Endometrial microvascular endothelial cells (primary cell): Measurements from ENCODE around the gene TBPL2. TPM values are rescaled to one million over a fixed set of nuclear protein-coding genes. Genes with fewer than 3 reads are reported as not detected.

Experiments
- in situ Hi-C: cut with HindIII; loops from 2 replicates; pipeline ENCODE4 v1.10.0; 2017; ENCODE audit warnings: low sequenced_read_pairs, low pct_unique_long_range_greater_than_20kb; ENCODE audit errors: inconsistent ontology term
- total RNA-seq: library from RNA; depleted of rRNA; stranded (reverse); fragments of >200 nt; gene quantifications from one replicate; pipeline ENCODE4 v1.2.3, GENCODE V29; 2015; ENCODE audit errors: inconsistent ontology term

The TBPL2 gene
- total RNA-seq, 1 donor from 2014 or later, result not detected

- in situ Hi-C loops, result no loop called here
Measured at GRCh38 chr14:55374771-55375170, 65.6 kb downstream of the TBPL2 start.

DNA sequence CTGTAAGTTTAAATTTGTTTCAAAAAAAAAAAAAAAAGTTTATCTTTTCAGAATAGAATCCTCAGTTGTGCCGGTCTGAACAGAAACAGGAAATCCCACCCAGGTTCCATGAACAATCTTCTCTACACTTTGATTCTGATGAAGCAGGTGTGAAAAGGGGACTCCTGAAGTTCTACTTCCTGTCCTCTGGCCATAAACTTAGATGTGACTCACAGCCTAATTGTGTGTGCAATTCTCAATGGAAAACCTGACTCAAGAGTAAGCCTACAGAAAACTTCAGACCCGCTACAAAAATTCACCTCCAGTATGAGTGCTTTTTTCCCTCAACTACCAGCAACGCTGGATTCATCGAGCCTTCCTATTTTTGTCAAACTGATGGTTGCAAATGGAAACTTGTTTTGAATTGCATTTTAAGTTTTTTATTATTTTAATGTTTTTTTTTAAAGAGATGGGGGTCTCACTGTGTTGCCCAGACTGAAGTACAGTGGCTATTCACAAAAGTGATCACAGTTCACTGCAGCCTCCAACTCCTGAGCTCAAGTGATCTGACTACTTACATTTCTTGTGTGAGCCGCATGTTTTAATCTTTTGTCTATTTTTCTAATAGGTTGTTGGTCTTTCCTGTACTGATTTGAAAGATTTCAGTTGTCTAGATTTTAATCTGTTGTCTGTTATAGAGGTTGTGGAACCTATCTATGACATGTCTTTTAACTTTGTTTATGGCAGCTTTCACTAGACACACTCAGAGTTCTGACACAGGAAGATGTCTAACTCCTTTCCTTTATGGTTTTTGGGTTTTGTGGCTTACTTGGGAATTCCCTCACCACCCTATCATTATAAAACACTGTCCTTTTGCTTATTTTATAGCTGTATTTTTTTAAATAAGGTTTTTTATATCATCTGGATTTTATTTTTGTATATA, 66.4 kb downstream of the TBPL2 start:
- in situ Hi-C loops, result no loop called here

DNA sequence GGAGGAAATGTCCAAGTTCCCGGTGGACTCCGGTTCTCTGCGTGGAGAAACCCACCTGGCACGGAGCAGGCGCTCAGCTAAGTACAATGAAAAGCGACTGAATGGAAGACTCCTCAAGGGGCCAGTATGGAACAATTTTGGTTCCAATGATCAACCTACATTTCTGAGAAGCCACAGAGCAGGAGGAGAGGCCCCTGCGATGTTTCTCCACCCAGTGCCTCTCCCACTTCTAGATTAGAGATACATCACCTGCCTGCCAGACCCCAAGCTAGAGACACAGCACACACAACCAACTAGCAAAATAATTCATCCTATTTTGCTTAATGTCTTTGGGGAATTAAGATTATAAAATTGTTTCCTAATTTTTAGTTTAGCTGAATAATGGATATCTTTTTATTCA, 67.6 kb downstream of the TBPL2 start:
- in situ Hi-C loops, result no loop called here

DNA sequence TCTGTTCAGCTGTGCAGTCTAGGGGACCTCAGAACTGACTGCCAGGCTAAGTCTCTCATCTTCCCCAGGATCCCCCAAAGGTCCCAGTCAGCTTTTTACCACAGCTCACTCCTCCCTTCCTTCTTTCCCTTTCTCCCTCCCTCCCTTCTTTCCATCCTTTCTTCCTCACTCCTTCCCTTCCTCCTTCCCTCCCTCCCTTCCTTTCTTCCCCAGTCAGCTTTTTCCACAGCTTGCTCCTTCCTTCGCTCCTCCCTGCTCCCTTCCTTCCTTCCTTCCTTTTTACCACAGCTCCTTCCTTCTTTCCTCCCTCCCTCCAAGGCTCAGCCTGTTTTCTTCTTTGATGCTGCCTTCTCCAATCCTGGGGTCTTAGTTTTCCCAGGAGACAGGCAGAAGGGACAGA, 68.0 kb downstream of the TBPL2 start:
- in situ Hi-C loops, result no loop called here

DNA sequence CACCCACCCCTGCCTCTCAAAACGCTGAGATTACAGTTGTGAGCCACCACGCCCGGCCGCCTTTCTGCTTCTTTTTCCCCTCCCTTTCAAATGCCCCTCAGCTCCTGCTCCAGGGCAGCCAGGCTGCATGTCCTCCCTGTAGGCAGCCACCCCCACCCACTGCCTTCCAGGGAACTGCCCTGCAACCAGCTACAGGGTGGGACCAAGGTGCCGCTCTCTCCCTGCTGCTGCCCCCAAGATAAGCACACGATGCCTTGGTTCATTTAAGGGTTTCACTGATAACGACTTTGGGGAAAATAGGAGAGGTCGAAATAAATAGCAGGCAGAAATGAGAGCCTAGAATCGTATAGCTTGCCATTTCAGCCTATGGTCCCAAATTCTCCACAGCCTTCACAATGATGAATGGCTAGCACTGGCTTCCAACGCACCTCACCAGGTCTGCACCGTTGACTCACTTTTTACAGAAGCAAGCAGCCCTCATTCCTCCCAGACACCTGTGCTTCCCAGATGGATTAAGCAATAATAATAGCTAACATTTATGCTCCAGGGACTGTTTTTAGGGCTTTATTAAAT, 69.4 kb downstream of the TBPL2 start:
- in situ Hi-C loops, result no loop called here

GRCh38 chr14:55366271-55366670, 74.1 kb downstream of the TBPL2 start:
- in situ Hi-C loops, result no loop called here

Other genes starting within 250 kb of the TBPL2 start
- 62.4 TPM for gene DLGAP5, start 249.0 kb downstream of the TBPL2 start, total RNA-seq
- gene FBXO34, start 169.2 kb downstream of the TBPL2 start, total RNA-seq, result 16.5 TPM
- gene ATG14, start 28.8 kb downstream of the TBPL2 start, total RNA-seq, result 7.4 TPM
- gene KTN1, start 139.6 kb upstream of the TBPL2 start, total RNA-seq, result 84.7 TPM